SK-N-SH treated with all-trans-retinoic acid at 6 μM for 48 hours (cell line): ENCODE data around the gene CABP7.

ENCODE experiments used
- ATAC-seq: fragments of 200-7000 bp; cut with Tn5 transposase; 3 replicates; pipeline ENCODE4 v1.9.1; 2020; ENCODE audit warnings: mild to moderate bottlenecking, moderate library complexity
- ARNTL ChIP-seq: fragments of 450-650 bp; formaldehyde crosslinking; IDR thresholded peaks from 2 replicates; pipeline ENCODE4 v1.5.0; 2020; ENCODE audit warnings: low read depth, mild to moderate bottlenecking, moderate library complexity, borderline replicate concordance
- BACH2 ChIP-seq: fragments of 250-450 bp; sonication (Bioruptor Pico); IDR thresholded peaks from 2 replicates; pipeline ENCODE4 v1.9.0; 2021; ENCODE audit warnings: mild to moderate bottlenecking, borderline replicate concordance
- CREB5 ChIP-seq: fragments of 250-450 bp; sonication (Bioruptor Pico); IDR thresholded peaks from 2 replicates; pipeline ENCODE4 v1.5.1; 2020; ENCODE audit warnings: low read depth, mild to moderate bottlenecking, moderate library complexity
- ESRRG ChIP-seq: fragments of 250-450 bp; sonication (Bioruptor Pico); IDR thresholded peaks from 2 replicates; pipeline ENCODE4 v1.6.1; 2021; ENCODE audit warnings: mild to moderate bottlenecking
- GLIS3 ChIP-seq: fragments of 250-450 bp; sonication (Bioruptor Pico); IDR thresholded peaks from 2 replicates; pipeline ENCODE4 v1.5.0; 2020; ENCODE audit warnings: mild to moderate bottlenecking, moderate library complexity
- OSR1 ChIP-seq: fragments of 250-450 bp; sonication (Bioruptor Pico); IDR thresholded peaks from 2 replicates; pipeline ENCODE4 v1.8.0; 2022; ENCODE audit warnings: moderate library complexity, mild to moderate bottlenecking, inconsistent platforms
- POU6F1 ChIP-seq: fragments of 250-450 bp; sonication (Bioruptor Pico); IDR thresholded peaks from 2 replicates; pipeline ENCODE4 v1.8.0; 2021; ENCODE audit warnings: low read depth, mild to moderate bottlenecking, moderate library complexity, borderline replicate concordance
- PPARA ChIP-seq: fragments of 250-450 bp; sonication (Bioruptor Pico); IDR thresholded peaks from 2 replicates; pipeline ENCODE4 v1.5.0; 2020; ENCODE audit warnings: mild to moderate bottlenecking, borderline replicate concordance
- RARB ChIP-seq: fragments of 250-450 bp; sonication (Bioruptor Pico); IDR thresholded peaks from 2 replicates; pipeline ENCODE4 v1.8.0; 2021; ENCODE audit warnings: mild to moderate bottlenecking, moderate library complexity
- TCF4 ChIP-seq: fragments of 250-450 bp; sonication (Bioruptor Pico); IDR thresholded peaks from 2 replicates; pipeline ENCODE4 v1.8.0; 2021; ENCODE audit warnings: mild to moderate bottlenecking, moderate library complexity, borderline replicate concordance
- TOX ChIP-seq: fragments of 250-450 bp; sonication (Bioruptor Pico); IDR thresholded peaks from 2 replicates; pipeline ENCODE4 v1.8.0; 2021; ENCODE audit warnings: mild to moderate bottlenecking, moderate library complexity, borderline replicate concordance
- ZC3H10 ChIP-seq: fragments of 250-450 bp; sonication (Bioruptor Pico); IDR thresholded peaks from 2 replicates; pipeline ENCODE4 v1.5.1; 2021; ENCODE audit warnings: mild to moderate bottlenecking, moderate library complexity
- ZFP3 ChIP-seq: fragments of 250-450 bp; sonication (Bioruptor Pico); IDR thresholded peaks from 2 replicates; pipeline ENCODE4 v1.5.0; 2020; ENCODE audit warnings: mild to moderate bottlenecking, moderate library complexity
- ZFP30 ChIP-seq: fragments of 450-650 bp; formaldehyde crosslinking; IDR thresholded peaks from 2 replicates; pipeline ENCODE4 v1.5.0; 2022; ENCODE audit warnings: mild to moderate bottlenecking, moderate library complexity
- ZNF565 ChIP-seq: fragments of 450-650 bp; formaldehyde crosslinking; conservative IDR thresholded peaks from 2 replicates; pipeline ENCODE4 v1.5.0; 2020; ENCODE audit warnings: low read depth, mild to moderate bottlenecking, moderate library complexity
- ZNF70 ChIP-seq: fragments of 450-650 bp; formaldehyde crosslinking; IDR thresholded peaks from 2 replicates; pipeline ENCODE4 v1.5.0; 2020; ENCODE audit warnings: mild to moderate bottlenecking, moderate library complexity
- ZNF8 ChIP-seq: fragments of 450-650 bp; formaldehyde crosslinking; IDR thresholded peaks from 2 replicates; pipeline ENCODE4 v1.5.0; 2020; ENCODE audit warnings: mild to moderate bottlenecking, moderate library complexity
- TF ChIP-seq, protein P1 (sequence below): fragments of 250-450 bp; sonication (Bioruptor Pico); IDR thresholded peaks from 2 replicates; pipeline ENCODE4 v1.8.0; 2020; ENCODE audit warnings: mild to moderate bottlenecking, moderate library complexity, borderline replicate concordance
- TF ChIP-seq, protein P2 (sequence below): fragments of 250-450 bp; sonication (Bioruptor Pico); IDR thresholded peaks from 2 replicates; pipeline ENCODE4 v1.5.0; 2020; ENCODE audit warnings: mild to moderate bottlenecking, moderate library complexity
- TF ChIP-seq, protein P3 (sequence below): fragments of 250-450 bp; sonication (Bioruptor Pico); IDR thresholded peaks from 2 replicates; pipeline ENCODE4 v1.5.1; 2021; ENCODE audit warnings: mild to moderate bottlenecking, moderate library complexity

CABP7 gene

DNA sequence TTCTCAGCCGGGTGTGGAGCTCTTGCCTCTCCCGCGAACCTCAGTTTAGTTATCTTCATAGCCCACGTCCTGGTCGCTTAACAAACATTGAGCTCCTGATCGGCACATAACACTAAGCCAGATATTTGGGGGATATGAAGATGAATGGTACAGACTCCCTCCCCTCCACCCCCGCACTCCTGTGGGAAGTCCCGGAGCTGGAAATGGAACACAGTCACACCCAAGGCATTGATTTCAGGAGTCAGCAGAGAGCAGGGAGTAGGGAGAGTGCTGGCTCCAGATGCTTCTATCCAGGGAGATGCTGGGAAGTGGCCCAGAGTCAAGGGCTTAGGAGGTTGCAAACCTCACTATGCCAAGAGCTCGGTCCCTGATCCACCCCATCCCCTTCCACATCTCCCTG is 26.1 kb upstream of the CABP7 start:
- no peak for TF ChIP-seq ZNF70 (CRISPR knock-in tag)
- TF ChIP-seq, protein P1, sequence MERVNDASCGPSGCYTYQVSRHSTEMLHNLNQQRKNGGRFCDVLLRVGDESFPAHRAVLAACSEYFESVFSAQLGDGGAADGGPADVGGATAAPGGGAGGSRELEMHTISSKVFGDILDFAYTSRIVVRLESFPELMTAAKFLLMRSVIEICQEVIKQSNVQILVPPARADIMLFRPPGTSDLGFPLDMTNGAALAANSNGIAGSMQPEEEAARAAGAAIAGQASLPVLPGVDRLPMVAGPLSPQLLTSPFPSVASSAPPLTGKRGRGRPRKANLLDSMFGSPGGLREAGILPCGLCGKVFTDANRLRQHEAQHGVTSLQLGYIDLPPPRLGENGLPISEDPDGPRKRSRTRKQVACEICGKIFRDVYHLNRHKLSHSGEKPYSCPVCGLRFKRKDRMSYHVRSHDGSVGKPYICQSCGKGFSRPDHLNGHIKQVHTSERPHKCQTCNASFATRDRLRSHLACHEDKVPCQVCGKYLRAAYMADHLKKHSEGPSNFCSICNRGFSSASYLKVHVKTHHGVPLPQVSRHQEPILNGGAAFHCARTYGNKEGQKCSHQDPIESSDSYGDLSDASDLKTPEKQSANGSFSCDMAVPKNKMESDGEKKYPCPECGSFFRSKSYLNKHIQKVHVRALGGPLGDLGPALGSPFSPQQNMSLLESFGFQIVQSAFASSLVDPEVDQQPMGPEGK (CRISPR knock-in tag): no peak
- no peak for TF ChIP-seq OSR1 (CRISPR knock-in tag)
- TF ChIP-seq, protein P2, sequence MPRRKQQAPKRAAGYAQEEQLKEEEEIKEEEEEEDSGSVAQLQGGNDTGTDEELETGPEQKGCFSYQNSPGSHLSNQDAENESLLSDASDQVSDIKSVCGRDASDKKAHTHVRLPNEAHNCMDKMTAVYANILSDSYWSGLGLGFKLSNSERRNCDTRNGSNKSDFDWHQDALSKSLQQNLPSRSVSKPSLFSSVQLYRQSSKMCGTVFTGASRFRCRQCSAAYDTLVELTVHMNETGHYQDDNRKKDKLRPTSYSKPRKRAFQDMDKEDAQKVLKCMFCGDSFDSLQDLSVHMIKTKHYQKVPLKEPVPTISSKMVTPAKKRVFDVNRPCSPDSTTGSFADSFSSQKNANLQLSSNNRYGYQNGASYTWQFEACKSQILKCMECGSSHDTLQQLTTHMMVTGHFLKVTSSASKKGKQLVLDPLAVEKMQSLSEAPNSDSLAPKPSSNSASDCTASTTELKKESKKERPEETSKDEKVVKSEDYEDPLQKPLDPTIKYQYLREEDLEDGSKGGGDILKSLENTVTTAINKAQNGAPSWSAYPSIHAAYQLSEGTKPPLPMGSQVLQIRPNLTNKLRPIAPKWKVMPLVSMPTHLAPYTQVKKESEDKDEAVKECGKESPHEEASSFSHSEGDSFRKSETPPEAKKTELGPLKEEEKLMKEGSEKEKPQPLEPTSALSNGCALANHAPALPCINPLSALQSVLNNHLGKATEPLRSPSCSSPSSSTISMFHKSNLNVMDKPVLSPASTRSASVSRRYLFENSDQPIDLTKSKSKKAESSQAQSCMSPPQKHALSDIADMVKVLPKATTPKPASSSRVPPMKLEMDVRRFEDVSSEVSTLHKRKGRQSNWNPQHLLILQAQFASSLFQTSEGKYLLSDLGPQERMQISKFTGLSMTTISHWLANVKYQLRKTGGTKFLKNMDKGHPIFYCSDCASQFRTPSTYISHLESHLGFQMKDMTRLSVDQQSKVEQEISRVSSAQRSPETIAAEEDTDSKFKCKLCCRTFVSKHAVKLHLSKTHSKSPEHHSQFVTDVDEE (CRISPR knock-in tag): no peak
- TF ChIP-seq ZNF565 (CRISPR knock-in tag): no peak
- no peak for TF ChIP-seq ESRRG (CRISPR knock-in tag)
- TF ChIP-seq ARNTL (CRISPR knock-in tag): no peak
- no peak for TF ChIP-seq POU6F1 (CRISPR knock-in tag)
- no peak for TF ChIP-seq BACH2 (CRISPR knock-in tag)
- TF ChIP-seq TCF4 (CRISPR knock-in tag): no peak
- no peak for TF ChIP-seq CREB5 (CRISPR knock-in tag)
- TF ChIP-seq, protein P3, sequence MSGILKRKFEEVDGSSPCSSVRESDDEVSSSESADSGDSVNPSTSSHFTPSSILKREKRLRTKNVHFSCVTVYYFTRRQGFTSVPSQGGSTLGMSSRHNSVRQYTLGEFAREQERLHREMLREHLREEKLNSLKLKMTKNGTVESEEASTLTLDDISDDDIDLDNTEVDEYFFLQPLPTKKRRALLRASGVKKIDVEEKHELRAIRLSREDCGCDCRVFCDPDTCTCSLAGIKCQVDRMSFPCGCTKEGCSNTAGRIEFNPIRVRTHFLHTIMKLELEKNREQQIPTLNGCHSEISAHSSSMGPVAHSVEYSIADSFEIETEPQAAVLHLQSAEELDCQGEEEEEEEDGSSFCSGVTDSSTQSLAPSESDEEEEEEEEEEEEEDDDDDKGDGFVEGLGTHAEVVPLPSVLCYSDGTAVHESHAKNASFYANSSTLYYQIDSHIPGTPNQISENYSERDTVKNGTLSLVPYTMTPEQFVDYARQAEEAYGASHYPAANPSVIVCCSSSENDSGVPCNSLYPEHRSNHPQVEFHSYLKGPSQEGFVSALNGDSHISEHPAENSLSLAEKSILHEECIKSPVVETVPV (CRISPR knock-in tag): no peak
- no peak for TF ChIP-seq ZFP30
- no peak for TF ChIP-seq TOX
- no peak for TF ChIP-seq ZC3H10
- TF ChIP-seq ZFP3 (CRISPR knock-in tag): no peak
- TF ChIP-seq PPARA (CRISPR knock-in tag): no peak
- TF ChIP-seq ZNF8 (CRISPR knock-in tag): no peak
- TF ChIP-seq GLIS3 (CRISPR knock-in tag): no peak
- no peak for TF ChIP-seq RARB (CRISPR knock-in tag)
- no peak for ATAC-seq

GRCh38 chr22:29695129-29695926 is 24.5 kb upstream of the CABP7 start:
- no peak; the same call in 2 of the 3 replicates for ATAC-seq
- TF ChIP-seq PPARA (CRISPR knock-in tag) (no peak), TCF4 (CRISPR knock-in tag) (no peak)
- TF ChIP-seq, protein P2 (CRISPR knock-in tag): peak; percentile 23; the same call in 1 of the 2 replicates
